ENCODE results near the gene ADPRH. TPM values are rescaled to one million over a fixed set of nuclear protein-coding genes. Genes with fewer than 3 reads are reported as not detected.

ADPRH gene
- total RNA-seq, 1 experiment from 2014 or later: 2.8 TPM

DNA sequence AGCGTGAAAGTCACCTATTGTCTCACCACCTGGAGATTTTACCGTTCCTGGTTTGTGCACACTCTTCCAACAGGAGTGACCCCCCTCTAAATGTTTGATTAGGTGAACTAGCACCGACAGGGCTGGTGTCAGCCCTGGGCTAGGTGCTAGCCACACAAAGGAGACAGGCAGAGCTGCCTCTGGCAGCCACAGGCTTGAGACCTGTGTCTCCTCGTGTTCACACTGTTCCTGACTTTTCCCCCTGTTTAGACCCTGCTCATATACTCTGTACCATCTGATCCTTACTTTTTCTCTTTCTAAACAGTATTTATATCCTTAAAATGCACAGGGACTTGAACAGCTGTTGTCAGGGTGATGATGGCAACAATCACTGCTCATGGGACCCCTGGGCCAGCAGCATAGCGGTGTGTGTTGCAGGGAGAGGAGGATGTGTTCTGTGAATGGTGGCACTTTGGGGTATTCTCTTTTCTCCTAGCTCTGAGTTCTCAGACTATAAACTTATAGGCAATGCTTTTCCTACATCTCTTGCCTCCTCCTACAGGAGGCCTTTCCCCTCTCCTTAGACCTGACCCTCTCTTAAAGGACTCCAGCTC, 25.4 kb upstream of the ADPRH start:
- no peak for DNase-seq
- ChIA-PET CTCF (no interaction called here), POLR2A (no interaction called here)
- Histone ChIP-seq H3K36me3 (ENCODE audit: control insufficient read depth, insufficient read depth, low read length) (no peaks in the 10 kb centered on the region), H3K4me3 (ENCODE audit: low read depth, low read length) (no peak overlapping the region), H3K27me3 (replicated peaks; ENCODE audit: control insufficient read depth, insufficient read depth, low read length) (no peaks in the 10 kb centered on the region; the same call in 1 of the 2 replicates), H3K9me3 (no peaks in the 10 kb centered on the region), H3K4me1 (no peaks in the 10 kb centered on the region)
- H3K27ac Mint-ChIP-seq (ENCODE audit: unreplicated experiment): no peak overlapping the region
- no peaks in the 10 kb centered on the region for H3K9me3 Mint-ChIP-seq (ENCODE audit: unreplicated experiment)
- H3K4me1 Mint-ChIP-seq (ENCODE audit: low read depth, unreplicated experiment): no peaks in the 10 kb centered on the region
- no peak overlapping the region for H3K4me3 Mint-ChIP-seq (ENCODE audit: unreplicated experiment)
- no peaks in the 10 kb centered on the region for H3K36me3 Mint-ChIP-seq (ENCODE audit: insufficient read depth, unreplicated experiment)
- TF ChIP-seq, protein P1, sequence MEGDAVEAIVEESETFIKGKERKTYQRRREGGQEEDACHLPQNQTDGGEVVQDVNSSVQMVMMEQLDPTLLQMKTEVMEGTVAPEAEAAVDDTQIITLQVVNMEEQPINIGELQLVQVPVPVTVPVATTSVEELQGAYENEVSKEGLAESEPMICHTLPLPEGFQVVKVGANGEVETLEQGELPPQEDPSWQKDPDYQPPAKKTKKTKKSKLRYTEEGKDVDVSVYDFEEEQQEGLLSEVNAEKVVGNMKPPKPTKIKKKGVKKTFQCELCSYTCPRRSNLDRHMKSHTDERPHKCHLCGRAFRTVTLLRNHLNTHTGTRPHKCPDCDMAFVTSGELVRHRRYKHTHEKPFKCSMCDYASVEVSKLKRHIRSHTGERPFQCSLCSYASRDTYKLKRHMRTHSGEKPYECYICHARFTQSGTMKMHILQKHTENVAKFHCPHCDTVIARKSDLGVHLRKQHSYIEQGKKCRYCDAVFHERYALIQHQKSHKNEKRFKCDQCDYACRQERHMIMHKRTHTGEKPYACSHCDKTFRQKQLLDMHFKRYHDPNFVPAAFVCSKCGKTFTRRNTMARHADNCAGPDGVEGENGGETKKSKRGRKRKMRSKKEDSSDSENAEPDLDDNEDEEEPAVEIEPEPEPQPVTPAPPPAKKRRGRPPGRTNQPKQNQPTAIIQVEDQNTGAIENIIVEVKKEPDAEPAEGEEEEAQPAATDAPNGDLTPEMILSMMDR (IDR thresholded peaks at IDR 0.05; ENCODE audit: insufficient read depth in 1 of 2, low read depth in 1 of 2, low read length in 1 of 2, severe bottlenecking in 1 of 2, unreplicated experiment in 1 of 2): no peak
- peaks cover 18% of the 10 kb centered on the region for H3K27me3 Mint-ChIP-seq (ENCODE audit: insufficient read depth, unreplicated experiment)
- intact Hi-C loops (cut with micrococcal nuclease; ENCODE audit: unreplicated experiment): no loop called here
- BruUV-seq (replicated peaks): no TSS peak

DNA sequence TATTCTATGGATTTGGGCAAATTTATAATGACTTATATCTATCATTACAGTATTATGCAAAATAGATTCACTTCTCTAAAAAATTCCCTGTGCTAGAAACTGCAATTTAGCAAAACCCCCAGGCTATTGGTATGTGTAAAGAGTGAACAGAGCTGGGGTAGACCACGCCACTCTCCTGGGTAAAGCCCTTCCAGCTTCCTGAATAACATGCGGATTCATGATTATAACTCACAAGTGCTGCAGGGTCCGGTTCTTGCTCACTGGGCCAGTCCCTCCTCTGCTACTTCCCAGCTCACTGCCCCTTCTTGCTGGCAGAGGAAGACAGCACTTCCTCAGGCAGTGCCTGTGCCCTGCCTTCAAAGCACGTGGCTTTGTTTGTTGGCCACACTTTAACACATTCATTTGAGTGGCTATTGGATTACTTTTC, 24.0 kb upstream of the ADPRH start:
- no peaks in the 10 kb centered on the region; the same call in 1 of the 2 replicates for H3K27me3 ChIP-seq (replicated peaks; ENCODE audit: control insufficient read depth, insufficient read depth, low read length)
- Mint-ChIP-seq H3K27me3 (ENCODE audit: insufficient read depth, unreplicated experiment) (peaks cover 18% of the 10 kb centered on the region), H3K4me3 (ENCODE audit: unreplicated experiment) (no peak overlapping the region), H3K4me1 (ENCODE audit: low read depth, unreplicated experiment) (peaks cover 7% of the 10 kb centered on the region), H3K9me3 (ENCODE audit: unreplicated experiment) (no peaks in the 10 kb centered on the region), H3K36me3 (ENCODE audit: insufficient read depth, unreplicated experiment) (no peaks in the 10 kb centered on the region), H3K27ac (ENCODE audit: unreplicated experiment) (no peak overlapping the region)
- no peak overlapping the region for H3K4me3 ChIP-seq (ENCODE audit: low read depth, low read length)
- no TSS peak for BruUV-seq (replicated peaks)
- H3K9me3 ChIP-seq: no peaks in the 10 kb centered on the region
- POLR2A ChIA-PET: no interaction called here
- intact Hi-C loops (cut with micrococcal nuclease; ENCODE audit: unreplicated experiment): no loop called here
- TF ChIP-seq, protein P1 (IDR thresholded peaks at IDR 0.05; ENCODE audit: insufficient read depth in 1 of 2, low read depth in 1 of 2, low read length in 1 of 2, severe bottlenecking in 1 of 2, unreplicated experiment in 1 of 2): no peak
- no peaks in the 10 kb centered on the region for H3K36me3 ChIP-seq (ENCODE audit: control insufficient read depth, insufficient read depth, low read length)
- no peaks in the 10 kb centered on the region for H3K4me1 ChIP-seq
- no peak for DNase-seq
- CTCF ChIA-PET: interaction anchor here (0.8 kb wide), 1 partner anchor 13 kb away, joined by 3 read pairs; no protein-coding TSS in a partner anchor

DNA sequence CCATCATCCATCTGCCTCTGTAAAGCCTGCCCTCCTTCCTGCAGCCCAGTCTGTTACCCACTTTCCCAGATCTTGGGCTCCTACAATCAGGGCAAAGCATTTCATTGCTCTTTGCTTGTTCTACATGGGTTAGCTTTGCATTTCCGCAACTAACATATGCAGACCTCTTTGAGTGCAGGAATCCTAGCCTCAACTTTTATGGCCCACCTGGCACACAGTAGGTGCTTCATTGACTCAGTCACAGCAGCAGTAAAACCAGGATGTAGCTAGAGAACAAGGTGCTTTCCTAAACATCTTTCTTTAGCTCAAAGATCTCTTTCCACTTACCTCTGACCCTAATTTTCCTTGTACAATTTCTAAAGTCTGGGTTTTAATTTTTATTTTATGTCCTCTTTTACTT, 23.4 kb upstream of the ADPRH start:
- Histone ChIP-seq H3K36me3 (ENCODE audit: control insufficient read depth, insufficient read depth, low read length) (no peaks in the 10 kb centered on the region), H3K4me1 (no peaks in the 10 kb centered on the region), H3K9me3 (no peaks in the 10 kb centered on the region), H3K27me3 (replicated peaks; ENCODE audit: control insufficient read depth, insufficient read depth, low read length) (no peaks in the 10 kb centered on the region; the same call in 1 of the 2 replicates), H3K4me3 (ENCODE audit: low read depth, low read length) (no peak overlapping the region)
- no peaks in the 10 kb centered on the region for H3K36me3 Mint-ChIP-seq (ENCODE audit: insufficient read depth, unreplicated experiment)
- no peak overlapping the region for H3K27ac Mint-ChIP-seq (ENCODE audit: unreplicated experiment)
- POLR2A ChIA-PET: no interaction called here
- peaks cover 18% of the 10 kb centered on the region for H3K27me3 Mint-ChIP-seq (ENCODE audit: insufficient read depth, unreplicated experiment)
- DNase-seq: no peak
- H3K9me3 Mint-ChIP-seq (ENCODE audit: unreplicated experiment): no peaks in the 10 kb centered on the region
- TF ChIP-seq, protein P1 (IDR thresholded peaks at IDR 0.05; ENCODE audit: insufficient read depth in 1 of 2, low read depth in 1 of 2, low read length in 1 of 2, severe bottlenecking in 1 of 2, unreplicated experiment in 1 of 2): no peak
- no peak overlapping the region for H3K4me3 Mint-ChIP-seq (ENCODE audit: unreplicated experiment)
- H3K4me1 Mint-ChIP-seq (ENCODE audit: low read depth, unreplicated experiment): peaks cover 7% of the 10 kb centered on the region
- no TSS peak for BruUV-seq (replicated peaks)
- intact Hi-C loops (cut with micrococcal nuclease; ENCODE audit: unreplicated experiment): no loop called here
- CTCF ChIA-PET: interaction anchor here (0.8 kb wide), 1 partner anchor 12 kb away, joined by 3 read pairs; no protein-coding TSS in a partner anchor
